H1 (cell line): ENCODE results near the gene PGM3. TPM values are rescaled to one million over a fixed set of nuclear protein-coding genes. Genes with fewer than 3 reads are reported as not detected.

Experiments
- CTCF ChIA-PET: fragments of 300-600 bp; sonication (Branson Sonifier 250); formaldehyde crosslinking; loops from one replicate; lab custom pipeline; 2021; ENCODE audit not compliant: partially characterized antibody; lab: Charles Lee
- POLR2A ChIA-PET: fragments of 300-600 bp; sonication (Branson Sonifier 250); formaldehyde crosslinking; loops from one replicate; lab custom pipeline; 2021; ENCODE audit warnings: inconsistent platforms; ENCODE audit not compliant: partially characterized antibody; lab: Charles Lee
- DNase-seq, 2 experiments: peaks; one replicate each; pipeline versions ENCODE4 v3.0.0 to v3.0.0-alpha.2; 2010 to 2022; ENCODE audit warnings: low spot score in 2 of 2, low read depth in 1 of 2, mixed read lengths in 1 of 2
- FAIRE-seq: peaks from 2 replicates; lab custom pipeline; 2011; peaks lifted over from hg19 to GRCh38; lab: Jason Lieb, UNC
- H2AFZ ChIP-seq: 2 replicates; pipeline ENCODE4 v1.8.1; 2012; ENCODE audit warnings: low read length, inconsistent platforms
- H2AK5ac ChIP-seq: 2 replicates; pipeline ENCODE4 v1.6.1; 2013; ENCODE audit warnings: low read depth, low read length
- H2BK120ac ChIP-seq: replicated peaks from 2 replicates; pipeline ENCODE3; 2013; ENCODE audit warnings: low read depth, low read length, inconsistent platforms
- H2BK12ac ChIP-seq: 2 replicates; pipeline ENCODE4 v1.6.1; 2013; ENCODE audit warnings: low read depth, low read length
- H2BK15ac ChIP-seq: 2 replicates; pipeline ENCODE4 v1.6.1; 2013; ENCODE audit warnings: low read length
- H2BK20ac ChIP-seq: 2 replicates; pipeline ENCODE4 v1.6.1; 2013; ENCODE audit warnings: low read length
- H2BK5ac ChIP-seq: 2 replicates; pipeline ENCODE4 v1.6.1; 2013; ENCODE audit warnings: low read depth, low read length
- H3K14ac ChIP-seq: 2 replicates; pipeline ENCODE4 v1.6.1; 2013; ENCODE audit warnings: inconsistent platforms; ENCODE audit not compliant: insufficient read length
- H3K18ac ChIP-seq: 2 replicates; pipeline ENCODE4 v1.6.1; 2013; ENCODE audit warnings: low read length; ENCODE audit errors: extremely low read depth
- H3K23ac ChIP-seq: 2 replicates; pipeline ENCODE4 v1.6.1; 2013; ENCODE audit warnings: inconsistent platforms; ENCODE audit not compliant: insufficient read length
- H3K23me2 ChIP-seq: 2 replicates; pipeline ENCODE4 v1.6.1; 2013; ENCODE audit warnings: low read depth, low read length
- H3K27ac ChIP-seq: 2 replicates; pipeline ENCODE4 v1.6.1; 2011; ENCODE audit warnings: low read depth, low read length, inconsistent platforms
- H3K27me3 ChIP-seq, 4 experiments: replicated peaks in 1 of 4; 1 replicate in 1 of 4; 2 replicates in 3 of 4; pipeline versions ENCODE4 v1.6.1 to v1.8.1; 2011 to 2013; ENCODE audit warnings: low read length in 3 of 4, mild to moderate bottlenecking in 3 of 4, inconsistent platforms in 2 of 4, mixed read lengths in 2 of 4, moderate library complexity in 1 of 4; ENCODE audit not compliant: control insufficient read depth in 3 of 4, insufficient read depth in 3 of 4; ENCODE audit errors: extremely low read depth in 1 of 4
- H3K36me3 ChIP-seq, 4 experiments: 2 replicates each; pipeline versions ENCODE4 v1.6.1 to v1.8.1; 2011 to 2013; ENCODE audit warnings: mild to moderate bottlenecking in 4 of 4, low read length in 3 of 4, moderate library complexity in 2 of 4, control low read depth in 1 of 4, inconsistent platforms in 1 of 4; ENCODE audit not compliant: insufficient read depth in 4 of 4, control insufficient read depth in 2 of 4
- H3K4ac ChIP-seq: replicated peaks from 2 replicates; pipeline ENCODE3; 2013; ENCODE audit warnings: low read length, low read depth, mixed read lengths, inconsistent platforms; ENCODE audit not compliant: insufficient read length
- H3K4me1 ChIP-seq, 4 experiments: replicated peaks in 1 of 4; 1 replicate in 1 of 4; 2 replicates in 3 of 4; pipeline versions ENCODE4 v1.6.1 to v1.8.1; 2011 to 2013; ENCODE audit warnings: low read length in 3 of 4, inconsistent platforms in 2 of 4, mixed read lengths in 1 of 4; ENCODE audit not compliant: insufficient read depth in 4 of 4, control insufficient read depth in 3 of 4
- H3K4me2 ChIP-seq, 2 experiments: 2 replicates each; pipeline versions ENCODE4 v1.6.1 to v1.8.1; 2011 to 2013; ENCODE audit warnings: low read depth in 2 of 2, low read length in 2 of 2, control low read depth in 1 of 2, inconsistent platforms in 1 of 2, mild to moderate bottlenecking in 1 of 2; ENCODE audit not compliant: insufficient read depth in 1 of 2
- H3K4me3 ChIP-seq, 4 experiments: fragments of 200-600, 300-600 bp in 1 of 4; sonication (generic), shearing (Covaris generic), sonication (Bioruptor Twin) in 1 of 4; 2 replicates each; pipeline versions ENCODE4 v1.5.1 to v1.8.1; 2011 to 2016; ENCODE audit warnings: low read length in 4 of 4, low read depth in 3 of 4, control low read depth in 2 of 4, inconsistent platforms in 2 of 4, mild to moderate bottlenecking in 2 of 4, mixed read lengths in 1 of 4, moderate library complexity in 1 of 4; ENCODE audit not compliant: insufficient read depth in 2 of 4; ENCODE audit errors: extremely low read depth in 1 of 4
- H3K56ac ChIP-seq: replicated peaks from 2 replicates; pipeline ENCODE3; 2013; ENCODE audit warnings: low read depth, mild to moderate bottlenecking, mixed read lengths, low read length, inconsistent platforms; ENCODE audit not compliant: insufficient read length
- H3K79me1 ChIP-seq: 2 replicates; pipeline ENCODE4 v1.6.1; 2013; ENCODE audit warnings: low read depth, low read length, control low read depth
- H3K79me2 ChIP-seq, 2 experiments: 2 replicates each; pipeline versions ENCODE4 v1.6.1 to v1.8.1; 2012 to 2013; ENCODE audit warnings: low read length in 2 of 2, mild to moderate bottlenecking in 2 of 2, inconsistent platforms in 1 of 2; ENCODE audit not compliant: insufficient read depth in 2 of 2, control insufficient read depth in 1 of 2
- H3K9ac ChIP-seq, 4 experiments: replicated peaks in 1 of 4; 1 replicate in 1 of 4; 2 replicates in 3 of 4; pipeline versions ENCODE4 v1.6.1 to v1.8.1; 2011 to 2013; ENCODE audit warnings: low read depth in 3 of 4, low read length in 3 of 4, control low read depth in 2 of 4, mild to moderate bottlenecking in 2 of 4, moderate library complexity in 2 of 4, inconsistent platforms in 1 of 4; ENCODE audit errors: extremely low read depth in 1 of 4
- H3K9me3 ChIP-seq, 2 experiments: 2 replicates each; pipeline versions ENCODE4 v1.6.1 to v1.8.1; 2012 to 2013; ENCODE audit warnings: mild to moderate bottlenecking in 2 of 2, moderate library complexity in 2 of 2, control low read depth in 1 of 2, inconsistent platforms in 1 of 2, low read depth in 1 of 2, low read length in 1 of 2, mixed read lengths in 1 of 2; ENCODE audit not compliant: insufficient read depth in 2 of 2
- H4K20me1 ChIP-seq, 2 experiments: replicated peaks in 1 of 2; 2 replicates each; pipeline versions ENCODE3 to v1.8.1; 2011 to 2013; ENCODE audit warnings: inconsistent platforms in 2 of 2, low read length in 2 of 2, mild to moderate bottlenecking in 1 of 2; ENCODE audit not compliant: insufficient read depth in 2 of 2, control insufficient read depth in 1 of 2
- H4K5ac ChIP-seq: 2 replicates; pipeline ENCODE4 v1.6.1; 2013; ENCODE audit warnings: low read length, low read depth, mixed read lengths, inconsistent platforms; ENCODE audit not compliant: insufficient read length
- H4K8ac ChIP-seq: 2 replicates; pipeline ENCODE4 v1.8.0; 2013; ENCODE audit warnings: mild to moderate bottlenecking, moderate library complexity, low read length, inconsistent platforms; ENCODE audit not compliant: insufficient read depth; ENCODE audit errors: extremely low read depth
- H4K91ac ChIP-seq: replicated peaks from 2 replicates; pipeline ENCODE3; 2013; ENCODE audit warnings: low read length, mixed read lengths, inconsistent platforms; ENCODE audit not compliant: insufficient read length
- CBX8 ChIP-seq: fragments of 300-800, 300-1000 bp; sonication (generic); IDR thresholded peaks from 2 replicates; pipeline ENCODE4 v1.7.1; 2016; ENCODE audit warnings: low read depth, low read length, borderline replicate concordance
- E2F6 ChIP-seq: IDR thresholded peaks from 2 replicates; pipeline ENCODE4 v1.6.1; 2012; ENCODE audit warnings: inconsistent platforms
- HDAC6 ChIP-seq: IDR thresholded peaks from one replicate; pipeline ENCODE4 v1.7.1; 2012; ENCODE audit warnings: low read depth, mild to moderate bottlenecking, inconsistent platforms, low read length, moderate library complexity
- POLR2A ChIP-seq, 2 experiments: IDR thresholded peaks; 1 replicate in 1 of 2; 2 replicates in 1 of 2; pipeline ENCODE4 v1.6.1; 2011; ENCODE audit warnings: low read depth in 2 of 2, low read length in 2 of 2, mild to moderate bottlenecking in 2 of 2; ENCODE audit errors: control extremely low read depth in 1 of 2
- RXRA ChIP-seq: IDR thresholded peaks from 2 replicates; pipeline ENCODE4 v1.6.1; 2011; ENCODE audit warnings: low read depth, mild to moderate bottlenecking, low read length, moderate library complexity; ENCODE audit not compliant: insufficient read depth
- SIN3A ChIP-seq, 2 experiments: IDR thresholded peaks in 1 of 2; conservative IDR thresholded peaks in 1 of 2; 2 replicates each; pipeline ENCODE4 v1.6.1; 2011 to 2012; ENCODE audit warnings: low read length in 2 of 2, improper control_type of control experiment in 1 of 2, low read depth in 1 of 2, mild to moderate bottlenecking in 1 of 2
- SUZ12 ChIP-seq: fragments of 200-600 bp; sonication (generic); IDR thresholded peaks from 2 replicates; pipeline ENCODE4 v1.6.1; 2012; ENCODE audit warnings: mild to moderate bottlenecking, inconsistent platforms, low read length, moderate library complexity, mixed read lengths
- TBP ChIP-seq: IDR thresholded peaks from 2 replicates; pipeline ENCODE4 v1.6.1; 2011; ENCODE audit warnings: low read depth, low read length, improper control_type of control experiment
- WGBS, 2 experiments: shearing (Covaris generic) in 1 of 2; methylation state at CpG; one replicate each; pipeline versions ENCODE4 v1.1.6 to v1.1.7; 2013 to 2015; ENCODE audit warnings: low lambda C conversion rate in 2 of 2, mixed read lengths in 2 of 2, inconsistent platforms in 1 of 2, low coverage in 1 of 2, missing lambda C conversion rate in 1 of 2; ENCODE audit not compliant: insufficient replicate concordance in 2 of 2, insufficient coverage in 1 of 2, insufficient read length in 1 of 2; ENCODE audit errors: extremely low coverage in 1 of 2, missing lambda C conversion rate in 1 of 2; 5-methylcytosine and 5-hydroxymethylcytosine counted together
- polyA plus RNA-seq, 7 experiments: library from polyadenylated mRNA; depleted of rRNA in 3 of 7; stranded (reverse) in 5 of 7; unstranded in 2 of 7; fragments of >200 nt in 5 of 7; fragments of 200-250 nt in 2 of 7; gene quantifications; 1 replicate in 5 of 7; 2 replicates in 1 of 7; 4 replicates in 1 of 7; pipeline versions ENCODE4 v1.2.1 to v1.2.3, GENCODE V29; 2011 to 2013; ENCODE audit warnings: missing spikeins in 2 of 7, mixed read lengths in 2 of 7
- total RNA-seq: library from RNA; stranded (reverse); fragmentation: NEBNext Ultra II Directional; extraction: Animal tissue kit (Norgen Biotek cat#: 25700); gene quantifications from 2 replicates; pipeline ENCODE4 v1.2.1, GENCODE V29; 2021
- TF ChIP-seq, protein P1 (sequence below): IDR thresholded peaks from 2 replicates; pipeline ENCODE4 v1.6.1; 2012; ENCODE audit warnings: inconsistent platforms

The PGM3 gene
- total and polyA plus RNA-seq, 2 of the 8 experiments (the other 6 are each of a cell fraction or from before 2014, with no cell fraction given) = 14.5 to 60.5 TPM

GRCh38 chr6:83193747-83194566, 892 bp upstream of the PGM3 start:
- peaks cover 4% of the 10 kb centered on the region; the same call in 1 of the 2 replicates for H3K79me1 ChIP-seq
- no peak for FAIRE-seq
- peak overlapping the region; percentile 93; the same call in 1 of the 2 replicates for H4K8ac ChIP-seq
- peaks cover 0 to 26% of the 10 kb centered on the region in 2 experiments; a peak in 2 of 4 replicates for H3K79me2 ChIP-seq
- DNase-seq = peak; percentile 46 to 87
- no peak overlapping the region for H3K4ac ChIP-seq
- no peak overlapping the region for H3K14ac ChIP-seq
- peak overlapping the region in 3 of 4 experiments; percentile 61 to 85 (median 84); a peak in 5 of 7 replicates for H3K9ac ChIP-seq
- peak overlapping the region; percentile 79 to 98 (median 84) for H3K4me3 ChIP-seq
- ChIA-PET POLR2A (interaction anchor here (0.6 to 1.5 kb wide), 6 partner anchors 21 to 319 kb away, joined by 3 to 5 read pairs (median 4); partner anchors contain the start of gene UBE3D), CTCF (interaction anchor here (0.6 to 8.9 kb wide), 4 partner anchors 22 to 239 kb away, joined by 3 to 42 read pairs (median 3); no protein-coding TSS in a partner anchor)
- 0 out of 2 replicates have a peak overlapping the region, but pooled peaks have one; percentile 24 for H2AFZ ChIP-seq
- H4K91ac ChIP-seq = no peak overlapping the region
- H4K20me1 ChIP-seq = peaks cover 6 to 7% of the 10 kb centered on the region in 2 experiments
- no peak overlapping the region for H3K23ac ChIP-seq
- no peak overlapping the region for H2BK15ac ChIP-seq
- no peaks in the 10 kb centered on the region for H3K9me3 ChIP-seq
- peaks cover 4% of the 10 kb centered on the region for H3K23me2 ChIP-seq
- peak overlapping the region; percentile 62 for H3K56ac ChIP-seq
- H3K18ac ChIP-seq = no peak overlapping the region; the same call in 1 of the 2 replicates
- H2AK5ac ChIP-seq = no peak overlapping the region
- WGBS, 2 experiments = 5% methylated on average over 44 of the region's 44 CpGs; no CpG with 5 or more reads in 1 of the 2 experiments
- H2BK12ac ChIP-seq = no peak overlapping the region
- no peak overlapping the region for H2BK5ac ChIP-seq
- H3K4me1 ChIP-seq = no peaks in the 10 kb centered on the region
- no peak overlapping the region for H2BK20ac ChIP-seq
- H3K27ac ChIP-seq = no peak overlapping the region
- peak overlapping the region; percentile 13 for H4K5ac ChIP-seq
- no peaks in the 10 kb centered on the region for H3K27me3 ChIP-seq
- H3K4me2 ChIP-seq = peak overlapping the region; percentile 76 to 89
- no peak overlapping the region for H2BK120ac ChIP-seq
- peaks cover 0 to 23% (median 3%) of the 10 kb centered on the region in 4 experiments; a peak in 4 of 8 replicates for H3K36me3 ChIP-seq
- TF ChIP-seq HDAC6 (no peak), POLR2A (IDR thresholded peaks at IDR 0.05; ENCODE audit: control extremely low read depth in 1 of 2, low read depth in 2 of 2, low read length in 2 of 2) (no peak), TBP (peak; percentile 46; the same call in 1 of the 2 replicates), SUZ12 (no peak), RXRA (no peak), SIN3A (conservative IDR thresholded peaks at IDR 0.05 in 1 of 2, IDR thresholded peaks at IDR 0.05 in 1 of 2; ENCODE audit: low read depth in 1 of 2, low read length in 2 of 2) (peak in 1 of 2 experiments; percentile 79; a peak in 2 of 4 replicates), E2F6 (no peak), CBX8 (no peak)
- TF ChIP-seq, protein P1, sequence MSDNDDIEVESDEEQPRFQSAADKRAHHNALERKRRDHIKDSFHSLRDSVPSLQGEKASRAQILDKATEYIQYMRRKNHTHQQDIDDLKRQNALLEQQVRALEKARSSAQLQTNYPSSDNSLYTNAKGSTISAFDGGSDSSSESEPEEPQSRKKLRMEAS = peak; percentile 50; the same call in 1 of the 2 replicates
